Measurements from ENCODE around the gene ADAMTSL1.

The ADAMTSL1 gene

GRCh38 chr9:18463991-18464390 lies 10.0 kb upstream of the ADAMTSL1 start:
- DNase-seq, result peak; percentile 74

GRCh38 chr9:18466101-18466500 lies 7.9 kb upstream of the ADAMTSL1 start:
- DNase-seq, result no peak

- no peak for DNase-seq
Observed at GRCh38 chr9:18467696-18468095, 6.3 kb upstream of the ADAMTSL1 start.

GRCh38 chr9:18472435-18472834 lies 1.5 kb upstream of the ADAMTSL1 start:
- DNase-seq, result no peak

GRCh38 chr9:18472841-18473251 lies 1.1 kb upstream of the ADAMTSL1 start:
- no peak for DNase-seq

GRCh38 chr9:18474783-18475182 lies 830 bp downstream of the ADAMTSL1 start:
- peak; percentile 56 for DNase-seq

GRCh38 chr9:18477121-18477660 lies 3.2 kb downstream of the ADAMTSL1 start:
- DNase-seq, result no peak

GRCh38 chr9:18477719-18478118 lies 3.8 kb downstream of the ADAMTSL1 start:
- no peak for DNase-seq

GRCh38 chr9:18478501-18479361 lies 4.8 kb downstream of the ADAMTSL1 start:
- peak; percentile 95 for DNase-seq

- peak; percentile 48 for DNase-seq
Observed at GRCh38 chr9:18479405-18479804, 5.5 kb downstream of the ADAMTSL1 start.

- peak; percentile 96 for DNase-seq
Observed at GRCh38 chr9:18480662-18481093, 6.7 kb downstream of the ADAMTSL1 start.

- DNase-seq, result no peak
Observed at GRCh38 chr9:18482371-18482770, 8.4 kb downstream of the ADAMTSL1 start.

GRCh38 chr9:18485714-18486113 lies 11.8 kb downstream of the ADAMTSL1 start:
- DNase-seq, result peak; percentile 72

GRCh38 chr9:18487611-18488010 lies 13.7 kb downstream of the ADAMTSL1 start:
- DNase-seq, result no peak

- peak; percentile 52 for DNase-seq
Observed at GRCh38 chr9:18488886-18489285, 14.9 kb downstream of the ADAMTSL1 start.

- DNase-seq, result peak; percentile 86
Observed at GRCh38 chr9:18489861-18490260, 15.9 kb downstream of the ADAMTSL1 start.

- DNase-seq, result peak; percentile 100
Observed at GRCh38 chr9:18490641-18491370, 16.9 kb downstream of the ADAMTSL1 start.

GRCh38 chr9:18492612-18493011 lies 18.7 kb downstream of the ADAMTSL1 start:
- DNase-seq, result peak; percentile 62

GRCh38 chr9:18493451-18493993 lies 19.6 kb downstream of the ADAMTSL1 start:
- peak; percentile 79 for DNase-seq

- no peak for DNase-seq
Observed at GRCh38 chr9:18495065-18495464, 21.1 kb downstream of the ADAMTSL1 start.

- peak; percentile 54 for DNase-seq
Observed at GRCh38 chr9:18496256-18497000, 22.5 kb downstream of the ADAMTSL1 start.

GRCh38 chr9:18499062-18499461 lies 25.1 kb downstream of the ADAMTSL1 start:
- no peak for DNase-seq
